Measurements from ENCODE around the gene KAT14.
"Not testable (repeated sequence)": the region's sequence is repeated elsewhere in the genome, so short reads cannot be mapped to it uniquely, and the experiment has no call there.

The KAT14 gene, protein sequence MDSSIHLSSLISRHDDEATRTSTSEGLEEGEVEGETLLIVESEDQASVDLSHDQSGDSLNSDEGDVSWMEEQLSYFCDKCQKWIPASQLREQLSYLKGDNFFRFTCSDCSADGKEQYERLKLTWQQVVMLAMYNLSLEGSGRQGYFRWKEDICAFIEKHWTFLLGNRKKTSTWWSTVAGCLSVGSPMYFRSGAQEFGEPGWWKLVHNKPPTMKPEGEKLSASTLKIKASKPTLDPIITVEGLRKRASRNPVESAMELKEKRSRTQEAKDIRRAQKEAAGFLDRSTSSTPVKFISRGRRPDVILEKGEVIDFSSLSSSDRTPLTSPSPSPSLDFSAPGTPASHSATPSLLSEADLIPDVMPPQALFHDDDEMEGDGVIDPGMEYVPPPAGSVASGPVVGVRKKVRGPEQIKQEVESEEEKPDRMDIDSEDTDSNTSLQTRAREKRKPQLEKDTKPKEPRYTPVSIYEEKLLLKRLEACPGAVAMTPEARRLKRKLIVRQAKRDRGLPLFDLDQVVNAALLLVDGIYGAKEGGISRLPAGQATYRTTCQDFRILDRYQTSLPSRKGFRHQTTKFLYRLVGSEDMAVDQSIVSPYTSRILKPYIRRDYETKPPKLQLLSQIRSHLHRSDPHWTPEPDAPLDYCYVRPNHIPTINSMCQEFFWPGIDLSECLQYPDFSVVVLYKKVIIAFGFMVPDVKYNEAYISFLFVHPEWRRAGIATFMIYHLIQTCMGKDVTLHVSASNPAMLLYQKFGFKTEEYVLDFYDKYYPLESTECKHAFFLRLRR
- total RNA-seq: 0.64 to 20.1 (median 13.3) reads per million in 17 experiments

DNA sequence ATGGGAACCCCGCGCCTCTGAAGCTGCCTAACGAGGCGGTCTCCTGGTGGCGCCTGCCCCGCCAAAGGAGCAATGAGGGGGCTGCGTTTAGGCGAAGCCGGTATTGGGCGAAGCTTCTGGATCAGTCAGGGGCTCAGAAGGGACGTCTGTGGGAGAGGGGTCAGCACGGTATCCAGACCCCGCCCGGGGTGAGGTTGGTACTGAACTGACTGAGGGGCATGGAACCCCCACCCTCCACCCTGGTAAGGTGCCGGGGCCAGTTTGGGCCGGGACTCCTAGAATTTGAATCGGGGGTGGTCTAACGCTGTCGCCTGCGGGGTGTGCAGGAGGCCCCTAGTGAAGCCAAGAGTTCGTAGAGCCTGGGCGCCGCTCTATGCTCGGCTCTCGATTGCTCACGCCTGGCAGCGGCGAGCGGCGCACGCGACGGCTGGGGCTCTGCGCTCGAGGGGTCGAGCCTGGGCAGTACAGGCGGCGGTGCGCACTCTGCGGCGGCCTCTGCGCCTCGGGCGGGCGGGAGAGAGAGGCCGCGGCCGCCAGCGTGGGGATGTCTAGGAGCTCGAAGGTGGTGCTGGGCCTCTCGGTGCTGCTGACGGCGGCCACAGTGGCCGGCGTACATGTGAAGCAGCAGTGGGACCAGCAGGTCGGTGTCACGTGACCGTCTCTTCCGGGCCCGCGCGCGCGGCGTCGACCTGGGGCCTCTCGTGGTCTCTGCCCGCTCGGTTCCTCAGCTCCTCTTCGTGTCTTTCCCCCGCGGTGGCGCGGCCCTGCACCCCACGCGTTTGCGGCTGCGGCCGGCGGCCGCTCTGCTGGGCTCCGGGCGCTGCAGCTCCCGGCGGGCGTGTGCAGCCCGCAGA lies at the start of gene KAT14, which contains the start of gene PET117:
Gene KAT14 (plus strand): TSS at position 452 of the 854 bp plus-strand sequence. CDS start 4,798 bp downstream, outside the sequence.
Gene PET117 (plus strand): TSS at position 452 of the 854 bp plus-strand sequence. CDS start 93 bp downstream, at position 545.
- peak; percentile 92 to 97 (median 95) for DNase-seq

DNA sequence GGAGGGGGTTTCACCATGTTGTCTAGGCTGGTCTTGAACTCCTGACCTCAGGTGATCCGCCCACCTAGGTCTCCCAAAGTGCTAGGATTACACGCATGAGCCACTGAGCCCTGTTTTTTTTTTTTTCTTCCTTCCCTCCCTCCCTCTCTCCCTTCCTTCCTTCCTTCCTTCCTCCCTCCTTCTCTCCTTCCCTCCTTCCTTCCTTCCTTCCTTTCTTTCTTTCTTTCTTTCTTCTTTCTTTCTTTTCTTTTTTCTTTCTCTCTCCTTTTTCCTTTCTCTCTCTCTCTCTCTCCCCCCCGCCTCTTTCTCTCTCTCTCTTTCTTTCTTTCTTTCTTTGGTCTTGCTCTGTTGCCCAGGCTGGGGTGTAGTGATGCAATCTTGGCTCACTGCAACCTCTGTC lies 49.4 kb upstream of the KAT14 start:
- not testable (repeated sequence) for DNase-seq

DNA sequence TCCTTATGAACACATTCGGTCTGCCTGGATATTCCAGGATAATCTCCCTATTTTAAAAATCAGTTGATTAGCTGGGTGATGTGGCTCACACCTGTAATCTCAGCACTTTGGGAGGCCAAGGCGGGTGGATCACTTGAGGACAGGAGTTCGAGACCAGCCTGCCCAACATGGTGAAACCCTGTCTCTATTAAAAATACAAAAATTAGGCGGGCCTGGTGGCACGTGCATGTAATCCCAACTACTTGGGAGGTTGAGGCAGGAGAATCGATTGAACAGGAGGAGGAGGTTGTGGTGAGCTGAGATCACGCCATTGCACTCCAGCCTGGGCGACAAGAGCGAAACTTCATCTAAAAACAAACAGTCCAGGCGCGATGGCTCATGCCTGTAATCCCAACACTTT lies 48.8 kb upstream of the KAT14 start:
- not testable (repeated sequence) for DNase-seq

DNA sequence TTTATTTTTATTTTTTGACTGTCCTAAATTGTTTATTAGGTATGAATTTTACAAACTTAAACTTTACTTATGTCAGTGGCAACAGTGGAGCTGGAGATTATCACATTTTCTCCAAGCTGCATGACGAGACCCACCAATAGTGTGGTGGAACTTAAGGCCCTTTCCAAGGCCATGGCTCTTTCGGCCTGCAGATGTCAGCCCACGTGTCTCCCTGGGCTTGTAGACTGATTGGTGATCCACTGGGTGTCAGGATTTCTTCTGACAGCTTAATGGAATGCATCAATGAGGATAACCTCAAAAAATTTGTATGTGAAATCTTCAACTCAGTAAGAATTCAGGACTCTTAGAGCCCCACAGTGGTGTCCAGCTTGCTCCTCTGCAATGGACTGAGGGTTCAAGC lies 47.6 kb upstream of the KAT14 start:
- DNase-seq: no peak

DNA sequence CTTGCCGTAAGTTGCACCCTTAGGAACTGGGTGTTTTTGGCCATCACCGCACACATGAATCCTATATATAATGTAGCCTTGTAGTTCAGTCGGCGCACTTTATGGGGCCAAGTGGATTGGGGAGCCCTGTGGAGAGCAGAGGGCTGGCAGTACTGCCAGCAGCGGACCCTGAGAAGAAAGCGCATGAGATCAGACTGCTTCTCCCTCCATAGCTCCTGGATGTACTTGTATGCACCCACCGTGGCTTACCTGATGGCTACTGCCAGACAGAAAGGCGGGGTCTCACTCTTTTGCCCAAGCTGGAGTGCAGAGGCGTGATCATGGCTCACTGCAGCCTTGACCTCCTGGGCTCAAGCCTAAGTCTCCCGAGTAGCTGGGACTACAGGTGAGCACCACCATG lies 47.2 kb upstream of the KAT14 start:
- DNase-seq: no peak

DNA sequence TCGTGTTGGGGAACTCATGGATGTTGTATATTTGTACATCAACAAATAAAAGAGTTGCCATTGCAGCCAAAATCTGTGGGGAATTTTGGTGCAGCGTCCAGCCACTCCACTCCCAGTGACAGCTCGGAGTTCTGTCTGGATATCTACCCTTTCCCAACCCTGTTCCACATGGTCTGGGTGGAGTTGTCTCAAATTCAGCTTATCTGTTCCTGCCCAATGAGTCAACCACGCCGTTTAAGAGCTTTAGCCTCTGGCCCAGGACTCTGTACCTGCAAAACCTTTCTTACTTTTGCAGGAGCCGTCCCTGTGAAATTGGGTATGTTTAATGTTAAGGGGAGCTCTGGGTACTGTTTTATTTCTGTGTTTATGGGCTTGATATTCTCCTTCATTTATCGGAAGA lies 46.0 kb upstream of the KAT14 start:
- DNase-seq: no peak

DNA sequence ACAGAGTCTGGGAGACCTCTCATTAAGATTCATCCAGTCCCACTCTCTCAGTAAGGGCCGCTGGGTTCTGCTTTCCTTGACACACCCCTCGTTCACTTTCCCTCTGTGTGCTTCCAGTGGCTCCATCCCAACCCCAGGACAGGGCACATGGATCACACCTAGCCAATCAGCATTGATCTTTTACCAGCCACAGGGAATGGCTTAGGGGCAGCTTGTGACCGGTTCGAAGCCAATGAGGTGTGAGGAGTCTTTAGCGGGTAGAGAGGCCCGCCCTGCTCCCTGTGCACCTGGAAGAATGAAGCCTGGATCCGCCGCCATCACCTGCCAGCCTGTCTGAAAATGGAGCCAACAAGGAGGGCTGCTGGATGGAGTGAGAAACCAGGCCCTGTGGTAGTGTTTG lies 44.8 kb upstream of the KAT14 start:
- DNase-seq: no peak

DNA sequence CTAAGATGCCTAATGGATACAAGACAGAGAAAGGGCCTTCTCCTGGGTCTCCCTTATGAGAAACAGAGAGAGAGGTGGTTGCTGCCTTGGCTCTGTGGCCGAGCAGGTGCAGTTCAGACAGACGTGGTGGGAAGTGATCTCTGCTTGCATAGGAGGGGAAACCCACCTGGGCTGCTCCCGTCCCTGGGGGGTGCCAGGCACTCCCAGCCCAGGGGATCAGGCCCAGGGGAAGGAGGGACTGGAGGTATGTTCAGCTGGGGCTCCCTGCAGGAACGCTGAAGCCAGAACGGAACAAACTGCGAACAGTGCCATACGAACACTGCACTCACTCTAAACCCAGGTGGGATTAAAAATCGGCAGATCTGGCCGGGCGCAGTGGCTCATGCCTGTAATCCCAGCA lies 44.3 kb upstream of the KAT14 start:
- no peak for DNase-seq

DNA sequence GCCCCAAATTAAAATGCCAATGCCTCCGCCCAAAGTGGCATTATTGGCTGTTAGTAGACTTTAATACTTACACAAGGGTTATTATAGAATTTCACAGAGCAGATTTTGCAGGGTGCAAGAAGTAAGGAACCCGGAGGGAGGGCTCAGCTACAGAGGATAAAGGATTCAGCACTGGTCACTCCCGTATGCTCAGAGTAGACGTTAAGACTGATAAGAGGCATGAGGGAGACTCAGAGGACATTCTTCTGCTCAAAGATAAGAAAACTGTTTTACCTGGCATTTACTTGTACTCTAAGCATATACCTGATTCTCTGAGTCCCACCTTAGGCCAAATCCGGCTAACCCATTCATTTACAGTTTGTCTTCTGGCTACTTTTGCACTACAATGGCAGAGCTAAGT lies 43.5 kb upstream of the KAT14 start:
- no peak for DNase-seq

DNA sequence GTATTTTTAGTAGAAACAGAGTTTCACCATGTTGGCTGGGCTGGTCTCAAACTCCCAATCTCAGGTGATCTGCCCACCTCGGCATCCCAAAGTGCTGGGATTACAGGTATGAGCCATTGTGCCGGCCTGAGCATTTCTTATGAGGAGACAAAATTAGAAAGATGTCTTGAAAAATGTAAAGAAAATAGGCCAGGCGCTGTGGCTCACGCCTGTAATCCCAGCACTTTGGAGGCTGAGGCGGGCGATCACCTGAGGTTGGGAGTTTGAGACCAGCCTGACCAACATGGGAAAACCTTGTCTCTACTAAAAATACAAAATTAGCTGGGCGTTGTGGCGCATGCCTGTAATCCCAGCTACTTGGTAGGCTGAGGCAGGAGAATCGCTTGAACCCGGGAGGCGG lies 37.1 kb upstream of the KAT14 start:
- not testable (repeated sequence) for DNase-seq

DNA sequence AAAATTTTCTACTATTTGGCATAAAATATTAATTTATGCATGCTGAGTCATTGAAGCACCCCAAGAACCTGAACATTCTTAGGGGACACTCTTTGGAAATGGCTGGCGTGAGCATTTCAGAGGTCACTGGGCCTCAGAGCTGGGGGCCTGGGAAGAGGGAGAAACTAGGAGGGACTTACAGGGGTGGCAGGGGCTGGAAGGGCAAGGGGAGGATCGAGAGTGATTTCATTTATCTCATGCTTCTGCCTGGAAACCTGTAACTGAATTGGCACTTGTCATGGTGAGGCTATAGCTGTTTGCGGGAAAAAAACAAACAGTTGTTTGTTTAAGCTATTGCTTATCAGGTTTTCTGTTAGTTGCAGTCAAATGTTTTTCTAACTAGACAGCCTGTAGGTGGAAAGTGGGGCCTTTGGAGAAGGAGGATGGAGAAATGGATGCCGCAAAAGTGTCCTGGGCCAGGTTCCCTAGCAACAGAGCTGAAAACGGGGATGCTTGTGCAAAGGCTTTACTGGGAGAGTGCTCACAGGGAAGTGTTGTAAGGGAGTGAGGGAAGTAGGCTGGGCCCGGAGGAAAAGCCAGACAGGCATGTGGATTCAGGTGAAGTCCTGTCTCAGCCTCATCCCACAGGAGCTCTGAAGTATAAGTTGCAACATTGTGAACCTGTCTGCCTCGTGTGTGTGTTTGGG lies 36.4 kb upstream of the KAT14 start:
- DNase-seq: no peak

DNA sequence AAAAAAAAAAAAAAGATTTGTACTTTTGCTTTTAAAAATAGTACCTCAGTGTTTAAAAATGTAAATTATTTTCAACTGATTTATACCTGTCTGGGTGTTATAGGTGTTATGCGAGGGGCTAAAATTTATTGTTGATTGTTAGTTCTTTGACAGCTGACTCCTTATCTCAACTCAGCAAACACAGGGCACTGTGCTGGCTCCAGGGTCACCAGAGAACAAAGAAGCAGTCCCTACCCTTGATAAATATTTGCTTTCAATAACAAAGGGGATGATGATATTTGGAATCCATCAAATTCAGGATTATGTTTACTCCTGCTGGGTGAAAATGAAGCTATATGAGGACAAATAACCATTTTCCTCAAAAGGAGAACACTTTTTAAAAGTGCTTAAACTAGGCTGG lies 34.2 kb upstream of the KAT14 start:
- DNase-seq: no peak

DNA sequence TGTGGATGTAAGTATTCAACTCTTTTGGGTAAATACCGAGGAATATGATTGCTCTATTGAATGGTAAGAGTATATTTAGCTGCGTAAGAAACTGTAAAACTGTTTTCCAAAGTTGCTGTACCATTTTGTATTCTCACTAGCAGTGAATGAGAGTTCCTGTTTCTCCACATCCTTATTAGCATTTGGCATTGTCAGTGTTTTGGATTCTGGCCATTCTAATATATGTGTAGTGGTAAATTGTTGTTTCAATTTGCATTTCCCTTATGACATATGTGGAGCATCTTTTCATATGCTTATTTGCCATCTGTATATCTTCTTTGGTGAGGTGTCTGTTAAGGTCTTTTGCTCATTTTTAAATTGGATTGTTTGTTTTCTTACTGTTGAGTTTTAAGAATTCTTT lies 29.3 kb upstream of the KAT14 start:
- DNase-seq: no peak

DNA sequence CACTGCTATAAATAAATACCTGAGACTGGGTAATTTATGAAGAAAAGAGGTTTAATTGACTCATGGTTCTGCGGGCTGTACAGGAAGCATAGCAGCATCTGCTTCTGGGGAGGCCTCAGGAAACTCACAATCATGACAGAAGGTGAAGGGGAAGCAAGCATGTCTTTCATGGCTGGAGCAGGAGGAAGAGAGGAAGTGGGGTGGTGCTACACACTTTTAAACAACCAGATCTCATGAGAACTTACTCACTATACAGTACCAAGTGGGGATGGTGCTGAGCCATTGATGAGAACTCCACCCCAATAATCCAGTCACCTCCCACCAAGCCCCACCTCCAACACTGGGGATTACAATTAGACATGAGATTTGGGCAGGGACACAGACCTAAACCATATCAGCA lies 9.1 kb upstream of the KAT14 start:
- peak in 1 of 4 experiments; percentile 5 for DNase-seq

DNA sequence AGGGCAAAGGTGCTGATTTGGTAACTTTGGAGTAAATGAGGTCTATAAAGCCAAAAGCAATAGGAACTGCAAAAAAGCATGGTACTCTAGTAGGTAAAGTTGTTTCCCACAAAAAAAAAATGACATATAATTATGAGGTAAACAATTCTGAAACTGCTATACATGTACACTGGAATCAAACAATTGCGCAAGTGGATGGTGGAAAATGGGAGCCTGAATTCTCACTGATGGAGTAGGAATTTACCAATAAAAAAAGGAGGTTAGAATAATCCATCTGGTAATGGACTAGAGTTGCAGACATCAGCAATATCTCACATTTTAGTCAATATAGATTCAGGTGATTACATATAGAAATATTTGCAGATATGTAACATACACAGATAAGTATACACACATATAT lies 5.0 kb upstream of the KAT14 start:
- no peak for DNase-seq

DNA sequence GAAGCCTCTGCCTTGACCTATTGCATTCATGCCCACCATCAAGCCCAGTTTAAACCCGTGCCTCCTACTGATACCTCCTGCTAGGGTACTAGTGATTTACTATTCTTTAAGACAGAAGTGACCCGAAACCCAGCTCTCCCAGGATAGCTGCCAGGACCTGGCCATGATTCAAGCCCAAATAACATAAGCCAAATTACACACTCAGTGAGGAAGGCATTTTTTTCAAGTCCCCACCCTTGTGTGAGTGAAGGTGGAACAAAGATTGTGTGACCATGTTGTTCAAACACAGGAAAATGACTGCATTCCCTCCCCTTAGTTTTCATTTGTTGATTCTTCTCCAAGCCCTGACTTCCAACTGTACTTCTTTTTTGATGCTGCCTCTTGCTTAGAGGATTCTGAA lies 3.7 kb upstream of the KAT14 start:
- DNase-seq: no peak

DNA sequence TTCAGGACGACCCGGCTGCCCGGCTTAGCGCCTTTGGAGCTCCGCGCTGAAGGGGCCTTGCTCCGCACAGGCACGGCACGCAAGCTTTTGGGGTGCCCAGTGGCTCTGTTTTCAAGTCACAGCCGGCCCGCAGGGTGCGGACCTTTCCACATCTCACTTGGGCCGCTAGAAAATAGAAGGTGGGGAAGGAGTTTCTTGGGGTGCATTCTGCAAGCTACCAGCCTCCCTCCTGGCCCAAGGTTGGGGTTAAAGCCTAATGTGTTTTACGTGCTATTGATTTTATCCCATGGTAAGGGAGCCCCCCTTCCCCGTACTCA lies 561 bp downstream of the KAT14 start:
- DNase-seq: no peak

DNA sequence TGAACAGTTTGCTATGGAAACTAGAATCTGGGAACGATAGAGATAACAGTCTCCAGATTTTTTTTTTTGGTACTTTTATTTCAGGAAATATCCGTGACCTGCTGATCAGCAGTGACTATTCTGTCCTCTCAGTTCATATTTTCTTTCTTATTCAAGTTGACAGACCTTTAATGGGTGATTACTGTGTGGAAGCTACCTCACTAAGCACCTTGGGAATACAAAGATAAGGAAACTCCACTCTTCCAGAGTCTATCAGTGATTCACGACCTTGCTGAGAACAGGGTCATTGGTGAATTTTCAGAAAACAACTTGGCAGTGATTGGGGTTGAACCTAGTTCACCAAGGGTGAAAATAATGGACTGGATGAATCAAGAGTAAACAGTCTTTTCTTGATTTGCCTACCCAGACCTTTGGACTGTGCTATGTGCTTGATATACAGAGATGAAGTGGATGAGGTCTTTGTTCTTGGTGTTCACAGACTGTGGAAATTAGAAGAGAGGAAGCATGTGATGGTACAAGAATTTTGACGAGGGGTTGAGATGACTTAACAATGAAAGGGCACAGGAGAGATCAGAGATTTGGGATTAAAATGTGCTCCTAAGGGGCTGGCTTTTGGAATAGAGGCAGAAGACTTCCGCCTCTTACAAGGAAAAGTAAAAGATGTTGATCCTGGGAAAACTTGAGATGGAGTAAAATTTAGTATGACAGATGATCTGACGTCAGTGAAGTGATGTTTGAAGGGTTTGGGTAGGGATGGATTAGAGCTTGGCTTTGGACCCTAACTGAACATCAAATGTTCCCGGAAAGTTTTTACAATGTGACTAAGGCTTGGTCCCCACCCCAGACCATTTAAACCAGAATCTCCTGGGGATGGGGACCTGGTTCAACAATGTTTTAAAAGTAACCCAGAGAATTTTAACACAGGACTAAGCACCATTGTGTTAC lies 1.2 kb downstream of the KAT14 start:
- DNase-seq: peak in 1 of 4 experiments; percentile 8

DNA sequence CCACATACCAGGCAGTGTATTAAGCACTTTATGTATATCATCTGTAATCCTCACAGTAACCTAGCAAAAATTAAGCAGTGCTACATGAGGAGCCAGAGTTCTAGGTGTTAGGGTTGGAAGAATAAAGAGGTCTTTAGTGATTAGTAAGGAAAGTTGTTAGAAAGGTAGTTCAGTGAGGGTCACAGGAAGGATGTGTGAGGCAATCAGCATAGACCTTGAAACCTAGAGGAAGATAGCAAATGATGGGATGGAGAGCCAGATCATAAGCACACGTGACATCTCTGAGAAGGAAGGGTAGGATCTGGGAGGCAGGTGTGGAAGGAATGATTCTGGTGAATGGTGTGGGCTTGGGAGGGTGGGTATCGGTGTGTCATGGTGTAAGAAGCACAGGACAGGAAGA lies 2.2 kb downstream of the KAT14 start:
- DNase-seq: no peak

DNA sequence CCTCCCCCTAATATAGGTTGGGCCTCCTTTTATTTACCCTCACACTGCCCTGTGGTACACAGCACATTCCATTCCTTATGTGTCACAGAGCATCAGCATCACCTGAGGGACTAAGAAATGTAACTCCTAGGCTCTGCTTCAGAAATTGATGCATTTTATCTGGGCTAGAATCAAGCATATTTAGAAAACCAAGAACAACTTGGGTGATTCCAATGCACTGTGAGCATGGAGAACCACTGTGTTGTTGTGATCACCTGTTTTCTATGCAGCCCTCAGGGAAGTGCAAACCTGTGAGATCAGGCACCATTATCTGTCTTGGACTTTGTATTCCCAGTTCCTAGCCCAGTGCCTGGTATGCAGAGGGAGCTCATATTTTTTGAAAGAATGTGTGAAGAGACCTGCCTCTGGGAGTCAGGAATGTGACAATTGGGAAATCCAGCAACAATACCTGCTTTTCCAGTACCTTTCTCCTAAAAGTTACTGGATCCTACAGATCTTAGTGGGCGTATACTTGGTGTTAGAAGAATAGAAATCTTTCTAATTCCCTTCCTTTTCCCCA lies 7.0 kb downstream of the KAT14 start:
- DNase-seq: no peak

DNA sequence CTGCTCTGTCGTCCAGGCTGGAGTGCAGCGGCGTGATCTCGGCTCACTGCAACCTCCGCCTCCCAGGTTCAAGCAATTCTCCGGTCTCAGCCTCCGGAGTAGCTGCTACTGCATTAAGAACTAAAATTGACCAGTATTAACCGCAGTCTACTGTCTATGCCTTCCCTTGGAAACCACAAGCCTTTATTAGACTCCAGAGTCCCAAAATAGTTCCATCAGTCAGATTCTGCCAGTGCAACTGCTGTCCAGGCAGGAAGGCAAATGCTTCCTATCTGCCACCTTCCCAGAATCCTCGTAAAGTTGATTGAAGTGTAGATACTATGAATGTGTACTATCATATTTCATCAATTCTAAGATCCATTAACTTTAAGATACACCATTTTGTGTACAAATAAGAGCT lies 16.7 kb downstream of the KAT14 start:
- DNase-seq: no peak
